ENCODE data around the gene FBXO2.

Gene FBXO2

GRCh38 chr1:11693024-11693590 is 38.9 kb upstream of the FBXO2 start:
- no peak overlapping the region for H3K4me3 ChIP-seq
- peaks cover 7 to 94% of the 10 kb centered on the region in 2 donors for H3K27me3 ChIP-seq
- DNase-seq: peak in 1 of 2 donors; percentile 30
- H3K36me3 ChIP-seq: no peaks in the 10 kb centered on the region
- no peaks in the 10 kb centered on the region for H3K9me3 ChIP-seq
- TF ChIP-seq CTCF (IDR thresholded peaks at IDR 0.05): no peak
- intact Hi-C loops (cut with DNase I; ENCODE audit: low total_unique reads): no loop called here
- H3K27ac ChIP-seq: no peak overlapping the region
- H3K4me1 ChIP-seq: peaks cover 0 to 31% (median 24%) of the 10 kb centered on the region in 4 donors

- TF ChIP-seq CTCF (IDR thresholded peaks at IDR 0.05): no peak
- Histone ChIP-seq H3K36me3 (no peaks in the 10 kb centered on the region), H3K27ac (no peak overlapping the region), H3K27me3 (peaks cover 7 to 89% of the 10 kb centered on the region in 2 donors), H3K9me3 (no peaks in the 10 kb centered on the region), H3K4me1 (peaks cover 0 to 31% (median 24%) of the 10 kb centered on the region in 4 donors), H3K4me3 (no peak overlapping the region)
- intact Hi-C loops (cut with DNase I; ENCODE audit: low total_unique reads): no loop called here
- no peak for DNase-seq
These were observed 37.9 kb upstream of the FBXO2 start for GRCh38 chr1:11691928-11692711.

GRCh38 chr1:11691302-11691914 is 37.2 kb upstream of the FBXO2 start, which contains the start of gene DRAXIN:
Gene DRAXIN (plus strand): TSS chr1:11691710. CDS start chr1:11706259, 14,549 bp downstream.
- DNase-seq: no peak
- TF ChIP-seq CTCF (IDR thresholded peaks at IDR 0.05): no peak
- H3K4me3 ChIP-seq: peak within 1 kb of the TSS in 1 of 2 donors; percentile 34
- peaks cover 0 to 31% (median 24%) of the 10 kb centered on the region in 4 donors for H3K4me1 ChIP-seq
- peaks cover 7 to 82% of the 10 kb centered on the region in 2 donors for H3K27me3 ChIP-seq
- intact Hi-C loops (cut with DNase I; ENCODE audit: low total_unique reads): no loop called here
- no peaks in the 10 kb centered on the region for H3K36me3 ChIP-seq
- no peak within 1 kb of the TSS for H3K27ac ChIP-seq
- no peaks in the 10 kb centered on the region for H3K9me3 ChIP-seq

GRCh38 chr1:11690397-11691301 is 36.4 kb upstream of the FBXO2 start:
- Histone ChIP-seq H3K27me3 (peaks cover 7 to 79% of the 10 kb centered on the region in 2 donors), H3K4me3 (peak overlapping the region in 1 of 2 donors; percentile 34)

More at GRCh38 chr1:11690397-11691301, 36.4 kb upstream of the FBXO2 start:
- intact Hi-C loops (cut with DNase I; ENCODE audit: low total_unique reads): no loop called here
- no peaks in the 10 kb centered on the region for H3K9me3 ChIP-seq
- H3K27ac ChIP-seq: no peak overlapping the region
- H3K36me3 ChIP-seq: no peaks in the 10 kb centered on the region
- no peak for TF ChIP-seq CTCF (IDR thresholded peaks at IDR 0.05)
- DNase-seq: no peak
- H3K4me1 ChIP-seq: peaks cover 0 to 31% (median 24%) of the 10 kb centered on the region in 4 donors
